NCI-H1048 (cell line): ENCODE data around the gene RGS6.
"Not testable (repeated sequence)": the region's sequence is repeated elsewhere in the genome, so short reads cannot be mapped to it uniquely, and the experiment has no call there.

Source experiments
- DNase-seq: peaks from one replicate; lab custom pipeline; 2025; lab: John Stamatoyannopoulos, UW

The RGS6 gene

DNA sequence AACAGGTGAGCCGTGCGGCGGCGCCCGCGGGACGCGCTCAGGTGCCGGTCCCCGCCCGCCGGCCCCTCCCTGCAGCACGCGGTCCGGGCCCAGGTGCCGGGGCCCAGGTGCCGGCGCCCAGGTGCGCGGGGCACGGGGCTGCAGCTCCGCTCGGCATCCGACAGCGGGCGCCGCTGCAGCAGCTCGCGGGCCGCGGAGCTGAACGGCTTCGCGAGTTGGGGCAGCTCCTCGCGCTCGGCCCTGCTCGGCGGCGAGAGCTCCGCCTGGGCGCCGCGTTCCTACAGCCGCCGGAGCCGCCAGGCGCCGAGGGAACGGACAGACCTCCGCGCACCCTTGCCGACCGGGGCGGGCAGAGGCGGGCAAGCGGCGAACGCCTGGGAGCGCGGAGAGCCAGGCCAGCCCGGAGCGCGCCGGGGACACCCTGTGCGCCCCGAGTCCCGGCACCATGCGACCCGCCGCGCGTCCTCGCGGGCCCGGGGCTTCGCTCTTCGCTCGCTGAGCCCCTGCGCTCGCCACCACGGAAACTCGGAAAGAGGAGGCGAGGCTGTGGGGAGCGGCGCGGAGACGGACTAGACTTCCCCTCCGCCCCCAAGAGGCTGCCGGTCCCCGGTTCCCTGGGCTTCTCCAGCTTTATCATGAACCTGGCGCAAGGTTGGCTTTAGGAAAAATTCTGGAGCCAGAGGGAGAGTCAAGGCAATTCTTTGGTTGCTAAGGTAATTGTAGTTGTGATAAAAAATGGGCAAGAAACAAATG is at the start of gene RGS6:
Gene RGS6 (plus strand): TSS at position 201 of the 753 bp plus-strand sequence.
- no peak for DNase-seq

DNA sequence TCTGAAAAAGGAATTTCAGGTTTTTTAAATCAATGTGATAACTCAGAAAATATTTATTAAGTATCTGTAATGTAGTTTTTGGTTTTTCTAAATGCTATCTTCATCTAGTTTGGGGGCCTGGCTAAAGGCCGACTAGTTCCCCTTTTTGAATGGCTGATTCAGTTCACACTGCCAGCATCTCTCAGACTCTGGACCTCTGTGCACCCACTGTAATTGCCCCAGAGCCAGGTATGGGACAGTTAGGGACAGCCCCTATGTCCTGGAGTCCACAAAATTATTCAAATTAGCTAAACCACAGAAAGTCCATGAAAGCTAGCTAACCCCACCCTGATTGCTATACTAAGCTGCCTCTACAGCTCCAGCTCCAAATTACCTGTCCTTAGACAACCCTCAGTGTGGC is 49.1 kb upstream of the RGS6 start:
- no peak for DNase-seq

DNA sequence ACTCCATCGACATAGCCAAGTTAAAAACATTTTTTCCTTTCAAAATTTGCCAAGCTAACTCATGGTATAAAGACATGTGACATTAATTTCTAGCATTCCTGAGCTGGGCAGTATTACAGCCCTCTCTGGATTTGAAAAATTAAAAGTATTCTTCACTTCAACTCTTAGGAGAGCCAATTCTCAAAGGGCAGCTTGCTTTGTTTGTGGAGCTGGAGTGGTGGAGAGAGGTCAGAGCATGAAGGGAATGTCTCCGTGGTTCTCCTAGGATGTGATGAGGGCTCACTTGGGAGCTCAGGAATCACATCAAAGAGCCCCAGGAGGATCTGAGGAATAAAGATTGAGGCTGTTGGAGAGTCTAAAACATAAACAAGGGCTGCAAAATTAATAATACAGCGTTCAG is 46.9 kb upstream of the RGS6 start:
- no peak for DNase-seq

DNA sequence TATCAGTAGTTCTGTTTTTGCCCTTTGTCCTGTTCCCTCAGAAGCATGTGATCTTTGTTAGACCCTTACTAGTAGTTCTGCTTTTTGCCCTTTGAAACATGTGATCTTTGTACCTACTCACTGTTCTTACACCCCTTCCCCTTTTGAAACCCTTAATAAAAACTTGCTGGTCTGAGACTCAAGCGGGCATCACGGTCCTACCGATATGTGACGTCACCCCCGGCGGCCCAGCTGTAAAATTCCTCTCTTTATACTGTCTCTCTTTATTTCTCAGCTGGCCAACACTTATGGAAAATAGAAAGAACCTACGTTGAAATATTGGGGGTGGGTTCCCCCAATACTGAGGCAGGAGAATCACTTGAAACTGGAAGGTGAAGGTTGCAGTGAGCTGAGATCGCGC is 44.4 kb upstream of the RGS6 start:
- not testable (repeated sequence) for DNase-seq

DNA sequence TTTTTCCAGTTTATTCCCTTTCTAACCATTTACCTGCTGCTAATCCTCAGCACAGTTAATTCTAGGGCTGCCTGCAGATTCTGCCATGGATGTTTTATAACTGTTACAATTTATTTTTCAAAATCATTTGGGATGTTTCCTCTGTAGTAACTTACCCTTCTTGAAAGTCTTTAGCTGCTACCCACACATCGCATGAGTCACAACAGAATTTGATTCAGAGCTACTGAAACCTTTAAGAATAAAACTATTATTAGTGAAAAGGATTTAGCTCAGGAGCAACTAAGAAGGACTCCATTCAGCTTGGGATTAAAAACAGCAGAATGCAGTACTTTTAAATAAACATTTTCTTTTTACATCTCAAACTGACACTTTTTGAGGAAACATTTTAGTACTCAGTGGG is 41.7 kb upstream of the RGS6 start:
- DNase-seq: no peak

DNA sequence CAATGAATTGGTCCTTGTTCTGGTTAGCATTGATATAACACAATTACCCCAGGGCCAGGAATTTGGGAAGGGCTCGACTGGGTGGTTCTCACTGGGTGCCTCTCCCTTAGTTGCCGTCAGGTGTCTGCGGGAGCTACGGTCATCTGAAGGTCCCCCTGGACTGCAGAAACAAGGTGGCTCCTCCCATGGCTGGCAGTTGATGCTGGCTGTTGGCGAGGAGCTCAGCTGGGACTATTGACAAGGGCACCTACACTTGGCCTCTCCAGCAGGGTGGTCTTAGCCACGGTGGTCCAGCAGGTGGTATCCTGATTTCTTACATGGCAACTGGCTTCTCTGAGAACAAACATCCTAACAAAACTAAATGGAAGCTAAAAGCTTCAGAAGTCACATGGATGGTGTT is 41.0 kb upstream of the RGS6 start:
- DNase-seq: no peak

DNA sequence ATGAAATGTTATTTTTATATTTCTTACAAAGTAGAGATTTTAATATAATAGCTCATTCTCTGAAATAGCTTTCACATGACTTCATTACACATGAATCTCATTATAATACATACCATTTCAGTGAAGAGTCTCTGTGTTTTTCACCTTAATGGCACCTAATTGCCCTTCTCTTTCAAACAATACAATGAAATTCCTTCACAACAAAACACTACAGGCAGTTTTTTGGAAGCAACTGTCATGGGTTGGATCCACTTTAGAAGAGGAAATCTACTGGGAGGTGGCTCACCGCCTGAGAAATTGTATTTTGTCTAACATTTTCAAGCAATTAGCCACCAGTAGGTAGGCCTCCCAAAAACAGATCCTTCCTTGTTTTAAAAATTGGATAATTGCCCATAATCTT is 40.3 kb upstream of the RGS6 start:
- no peak for DNase-seq

DNA sequence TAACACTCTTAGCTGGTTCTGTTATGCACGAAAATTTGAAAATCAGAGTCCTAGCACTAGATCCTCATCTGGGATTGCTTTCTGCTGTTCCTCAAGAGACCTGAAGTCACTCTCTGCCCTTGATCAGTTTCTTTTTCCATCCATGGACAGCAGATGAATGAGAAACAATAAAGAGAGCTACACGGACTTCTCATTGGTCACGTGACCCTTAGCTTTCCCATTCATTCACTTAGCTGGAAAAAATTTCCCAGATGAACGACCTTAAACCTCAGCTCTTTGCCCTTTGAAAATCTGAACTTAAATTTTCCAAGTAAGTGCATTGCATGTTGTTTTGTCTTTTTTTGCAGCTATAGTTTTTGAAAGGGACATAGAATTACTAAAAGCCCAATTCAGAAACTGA is 27.2 kb upstream of the RGS6 start:
- no peak for DNase-seq

DNA sequence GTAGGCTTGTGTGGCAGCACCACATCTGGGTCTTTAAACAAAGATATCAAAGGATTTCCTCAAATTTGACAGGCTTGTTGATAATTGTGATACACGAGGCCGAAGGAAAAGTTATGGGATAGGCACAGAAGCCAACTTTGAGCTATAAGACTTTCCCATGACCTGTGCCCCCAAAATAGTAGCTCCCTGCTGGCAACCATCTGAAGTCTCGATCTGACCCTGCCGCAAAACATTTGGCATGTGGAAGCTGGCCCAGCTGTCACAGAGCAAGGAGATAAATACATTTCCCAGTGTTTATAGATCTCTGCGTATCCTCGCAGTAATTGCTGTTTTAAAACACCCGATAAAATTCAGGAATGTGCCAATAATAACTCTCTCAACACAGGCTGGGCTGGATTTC is 26.4 kb upstream of the RGS6 start:
- DNase-seq: no peak

DNA sequence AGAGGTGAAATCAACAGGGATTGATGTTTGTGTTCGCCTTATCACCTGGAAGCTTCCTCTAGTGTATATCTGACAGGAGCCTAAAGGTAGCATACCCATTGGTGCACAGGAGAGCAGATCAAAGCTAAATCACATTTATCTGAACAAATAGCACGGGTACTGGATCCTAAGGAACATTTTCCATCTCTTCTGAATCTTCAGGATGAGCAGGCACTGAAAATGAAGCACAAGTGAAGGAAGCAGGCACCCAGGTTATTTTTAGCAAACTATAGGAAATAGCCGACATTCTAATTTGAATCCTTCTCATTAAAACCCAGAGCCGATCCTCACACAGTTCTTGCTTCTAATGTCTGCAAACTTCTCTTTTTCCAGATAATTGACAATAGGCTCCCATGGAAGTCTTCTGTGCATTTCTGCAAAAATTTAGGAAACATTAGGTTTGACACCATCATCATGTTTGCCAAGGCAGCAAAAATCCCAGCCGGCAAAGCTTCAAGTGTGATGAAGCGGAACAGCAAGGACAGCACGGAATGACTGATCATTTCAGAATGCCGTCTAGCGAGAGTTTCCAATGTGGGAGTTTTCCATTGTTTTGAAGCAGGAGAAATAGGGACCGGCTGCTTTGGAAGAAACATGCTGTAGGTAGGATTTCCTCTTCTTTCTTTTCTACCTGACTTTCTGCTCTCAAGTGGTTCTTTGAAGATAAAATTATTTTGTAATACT is 24.3 kb upstream of the RGS6 start:
- DNase-seq: no peak

DNA sequence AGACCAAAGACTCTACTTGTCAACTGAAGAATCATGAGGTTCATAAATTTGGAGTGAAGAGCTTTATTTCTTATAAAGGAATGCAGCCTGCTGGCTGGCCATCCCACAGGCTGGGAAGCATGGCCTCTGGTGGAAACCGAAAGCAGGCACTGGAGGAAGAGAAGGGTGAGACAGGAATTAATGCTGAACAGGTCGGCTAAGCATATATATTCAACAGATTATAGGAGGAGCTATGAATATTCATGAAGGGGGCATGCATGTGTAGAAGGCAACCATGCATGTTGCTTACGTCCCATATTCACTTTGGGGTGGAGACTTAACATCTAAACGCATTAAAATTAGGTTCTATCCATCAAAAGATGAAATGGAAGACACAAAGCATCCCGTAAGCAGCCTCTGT is 20.6 kb upstream of the RGS6 start:
- no peak for DNase-seq

DNA sequence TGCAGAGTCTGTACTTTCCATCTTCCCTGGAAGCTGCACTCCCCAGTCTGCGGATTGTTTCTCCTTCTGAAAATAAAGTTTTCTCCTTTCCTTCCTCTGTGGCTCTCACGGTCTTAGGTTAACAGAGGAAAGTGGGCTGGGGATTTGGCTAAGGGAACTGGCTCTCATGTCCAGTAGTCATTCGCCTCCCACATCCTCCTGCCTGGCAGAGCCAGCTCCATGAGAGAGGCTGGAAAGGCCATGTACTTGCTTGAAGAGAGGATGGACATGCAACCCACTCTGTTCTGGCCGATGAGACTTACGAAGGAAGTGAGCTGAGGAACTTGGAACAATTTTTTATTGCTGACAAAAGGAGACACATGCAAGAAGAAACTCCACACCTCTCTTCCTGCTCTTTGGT is 18.9 kb upstream of the RGS6 start:
- no peak for DNase-seq

DNA sequence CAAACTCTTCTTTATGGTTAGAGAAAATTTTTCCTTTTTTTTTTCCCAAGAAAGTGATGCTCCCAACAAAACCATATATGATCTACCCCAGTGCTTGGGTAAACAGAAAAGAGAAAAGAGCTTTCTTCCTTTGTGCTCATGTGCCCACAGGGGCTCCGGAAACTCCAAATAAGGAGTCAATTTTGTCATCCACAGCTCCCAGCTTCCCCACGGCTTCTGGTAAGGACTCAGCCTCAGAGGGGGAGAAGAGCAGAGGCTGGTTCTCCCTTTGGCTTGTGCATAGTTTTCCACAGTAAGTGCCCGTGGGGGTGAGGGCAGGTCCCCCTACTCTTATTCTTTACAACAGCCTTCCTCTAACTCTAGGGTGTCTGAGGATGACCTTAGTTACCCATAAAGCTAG is 13.3 kb upstream of the RGS6 start:
- DNase-seq: no peak

DNA sequence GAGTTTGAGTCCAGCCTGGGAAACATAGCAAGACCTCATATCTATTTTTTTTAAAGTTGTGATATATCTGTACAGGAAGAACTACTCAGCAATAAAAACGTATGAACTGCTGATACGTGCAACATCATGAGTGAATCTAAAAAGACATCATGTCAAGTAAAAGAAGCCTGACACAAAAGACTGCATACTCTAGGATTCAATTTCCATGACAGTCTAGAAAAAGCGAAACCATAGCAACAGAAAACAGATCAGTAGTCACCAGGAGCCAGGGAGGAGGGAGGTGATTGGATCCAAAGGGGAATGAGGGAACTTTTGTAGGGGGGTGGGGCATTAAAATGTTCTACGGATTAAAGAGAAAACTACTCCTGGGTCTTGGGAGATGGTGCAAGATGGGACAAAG is 8.7 kb upstream of the RGS6 start:
- DNase-seq: no peak

DNA sequence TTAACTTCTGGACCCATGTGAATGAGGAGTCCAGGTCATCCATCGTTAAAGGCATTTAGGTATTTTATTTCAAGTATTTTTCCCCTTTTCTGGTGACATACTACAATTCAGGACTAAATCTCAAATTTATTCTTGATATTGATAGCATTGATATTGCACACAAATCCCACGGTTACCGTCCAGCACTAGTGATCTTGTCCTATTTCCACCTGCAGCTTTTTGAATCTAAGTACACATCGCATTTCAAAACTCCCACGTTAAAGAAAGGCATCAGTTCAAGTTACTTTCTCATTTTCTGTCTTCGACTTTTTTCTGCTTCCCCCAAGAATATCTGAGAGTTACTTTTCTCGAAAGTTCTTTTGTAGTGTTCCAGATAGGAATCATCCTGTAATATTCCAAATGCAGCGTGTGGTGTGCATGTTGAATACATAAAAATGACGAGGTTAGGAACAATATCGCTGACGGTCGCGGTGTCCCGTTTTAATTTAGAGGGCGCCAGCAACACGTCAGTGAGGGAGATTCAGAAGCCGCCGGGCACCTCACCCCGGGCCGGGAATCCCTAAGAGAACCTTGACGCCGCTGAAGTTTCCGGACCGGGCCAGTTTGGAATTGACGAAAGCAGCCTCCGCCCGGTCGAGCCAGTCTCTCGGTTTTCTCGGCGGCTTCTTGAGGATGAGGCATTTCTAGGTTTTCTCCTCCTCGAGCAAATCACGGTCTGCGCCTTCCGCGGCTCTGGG is 569 bp upstream of the RGS6 start:
- DNase-seq: no peak

DNA sequence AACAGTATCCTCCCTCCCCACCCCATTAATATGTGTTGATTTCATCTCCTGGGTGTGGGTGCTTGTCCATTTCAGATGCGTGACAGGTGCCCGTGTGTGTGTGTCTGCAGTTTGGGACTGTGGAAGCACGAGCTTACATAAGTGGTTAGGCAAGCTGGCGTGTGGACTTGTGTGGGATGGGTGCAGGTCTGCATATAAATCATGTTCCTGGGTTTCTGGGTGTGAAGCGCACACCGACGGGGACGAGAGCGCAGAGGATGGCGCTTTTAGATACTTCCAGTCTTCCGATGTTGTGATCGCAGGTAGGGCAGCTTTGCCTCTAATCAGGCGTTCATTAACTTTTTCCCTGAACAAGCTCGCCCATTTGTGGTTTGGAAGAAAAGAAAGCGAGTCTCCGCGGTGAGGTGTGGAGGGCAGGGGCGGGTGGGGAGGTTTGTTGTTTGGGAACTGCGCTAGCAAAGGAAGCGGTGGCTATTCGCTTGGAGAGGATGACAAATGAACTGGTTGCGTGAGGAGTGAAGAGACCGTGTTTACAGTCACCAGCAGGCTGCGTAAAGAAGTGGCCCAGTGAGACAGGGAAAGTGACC is 865 bp downstream of the RGS6 start:
- no peak for DNase-seq

DNA sequence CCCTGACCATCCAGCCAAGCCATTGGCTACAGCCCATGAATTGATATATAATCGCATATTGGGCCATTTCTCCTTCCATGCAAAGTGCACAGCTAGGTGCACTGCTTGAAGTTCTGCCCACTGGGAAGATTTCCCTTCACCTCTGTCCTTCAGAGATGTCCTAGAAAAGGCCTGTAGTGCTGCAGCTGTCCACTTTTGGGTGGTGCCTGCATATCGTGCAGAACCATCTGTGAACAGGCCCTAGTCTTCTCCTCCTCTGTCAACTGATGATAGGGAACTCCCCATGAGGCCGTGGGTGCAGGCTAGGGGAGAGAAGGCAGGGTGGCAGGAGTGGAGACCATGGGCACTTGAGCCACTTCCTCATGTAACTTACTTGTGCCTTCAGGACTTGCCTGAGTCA is 6.0 kb downstream of the RGS6 start:
- not testable (repeated sequence) for DNase-seq

DNA sequence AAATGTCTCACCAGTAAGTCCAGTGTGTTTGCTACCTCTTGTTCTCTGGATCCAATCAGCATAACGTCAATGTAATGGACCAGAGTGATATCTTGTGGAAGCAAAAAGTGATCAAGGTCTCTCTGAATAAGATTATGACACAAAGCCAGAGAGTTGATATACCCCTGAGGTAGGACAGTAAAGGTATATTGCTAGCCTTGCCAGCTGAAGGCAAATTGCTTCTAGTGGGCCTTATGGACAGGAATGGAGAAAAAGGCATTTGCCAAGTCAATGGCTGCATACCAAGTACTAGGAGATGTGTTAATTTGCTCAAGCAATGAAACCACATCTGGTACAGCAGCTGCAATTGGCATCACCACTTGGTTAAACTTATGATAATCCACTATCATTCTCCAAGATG is 7.1 kb downstream of the RGS6 start:
- DNase-seq: not testable (repeated sequence)

DNA sequence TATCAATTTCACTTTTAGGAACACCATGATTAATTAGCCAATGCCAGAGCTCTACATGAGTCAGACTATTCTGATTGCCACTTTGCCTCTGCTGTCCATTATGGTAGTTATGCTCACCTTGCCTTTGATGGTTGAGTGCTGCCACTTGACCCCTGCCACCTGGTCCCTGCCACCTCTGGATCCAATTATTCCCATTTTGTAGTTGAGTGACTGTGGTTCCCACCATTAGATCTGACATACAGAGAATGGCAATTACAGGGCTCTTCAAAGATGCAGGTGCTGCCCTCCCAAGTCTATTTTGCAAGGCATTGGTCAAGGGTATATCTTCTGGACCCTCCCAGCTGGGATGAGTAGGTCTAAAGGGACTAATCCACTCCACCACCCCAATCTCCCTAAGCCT is 8.3 kb downstream of the RGS6 start:
- not testable (repeated sequence) for DNase-seq

DNA sequence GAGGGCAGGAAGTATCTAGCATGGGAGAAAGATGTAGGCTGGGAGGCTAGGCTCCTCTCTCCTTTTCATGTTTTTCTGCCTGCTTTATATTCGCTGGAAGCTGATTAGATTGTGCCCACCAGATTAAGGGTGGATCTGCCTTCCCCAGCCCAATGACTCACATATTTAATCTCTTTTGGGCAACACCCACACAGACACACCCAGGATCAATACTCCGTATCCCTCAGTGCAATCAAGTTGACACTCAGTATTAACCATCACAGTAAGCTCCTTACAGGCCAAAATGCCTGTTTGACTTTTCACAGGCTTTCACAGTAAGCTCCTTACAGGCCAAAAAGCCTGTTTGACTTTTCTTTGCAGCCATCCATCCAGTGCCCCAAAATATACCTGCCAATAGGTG is 9.4 kb downstream of the RGS6 start:
- not testable (repeated sequence) for DNase-seq

DNA sequence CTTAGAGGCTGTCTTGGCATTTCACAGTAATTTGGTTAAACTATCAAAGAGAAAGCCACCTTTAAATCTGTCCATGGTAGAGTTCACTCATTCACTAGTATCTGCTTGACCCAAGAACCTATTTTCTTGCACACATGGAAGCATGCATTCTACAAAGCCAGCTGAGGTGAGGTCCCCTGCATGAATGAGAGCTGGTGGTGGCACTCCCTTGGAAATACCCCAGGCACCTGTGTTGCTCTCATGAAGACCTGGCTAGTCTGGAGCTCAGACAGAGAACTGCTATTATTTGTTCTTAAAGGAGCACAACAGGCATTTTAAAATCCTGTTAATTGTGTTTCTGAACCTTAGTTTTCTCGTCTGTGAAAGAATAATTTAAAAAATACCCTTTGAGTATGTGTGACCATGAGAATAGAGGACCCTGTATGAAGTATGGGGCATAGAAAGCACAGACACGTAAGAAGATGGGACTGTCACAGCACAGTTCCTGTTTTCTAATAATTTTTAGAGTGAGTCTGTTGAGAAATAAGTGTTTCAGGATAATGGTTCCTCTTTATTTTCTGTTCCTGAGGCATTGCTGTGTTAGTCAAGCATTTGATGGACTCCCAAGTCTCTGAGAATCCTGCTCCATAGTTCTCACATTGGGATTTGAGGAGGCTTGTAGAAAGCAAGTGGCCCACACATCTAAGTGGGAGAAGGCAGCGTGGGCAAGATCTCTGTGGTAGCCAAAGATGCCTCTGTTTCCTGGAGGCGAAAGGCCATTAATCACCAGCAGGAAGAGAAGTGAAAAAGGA is 10.9 kb downstream of the RGS6 start:
- DNase-seq: no peak

DNA sequence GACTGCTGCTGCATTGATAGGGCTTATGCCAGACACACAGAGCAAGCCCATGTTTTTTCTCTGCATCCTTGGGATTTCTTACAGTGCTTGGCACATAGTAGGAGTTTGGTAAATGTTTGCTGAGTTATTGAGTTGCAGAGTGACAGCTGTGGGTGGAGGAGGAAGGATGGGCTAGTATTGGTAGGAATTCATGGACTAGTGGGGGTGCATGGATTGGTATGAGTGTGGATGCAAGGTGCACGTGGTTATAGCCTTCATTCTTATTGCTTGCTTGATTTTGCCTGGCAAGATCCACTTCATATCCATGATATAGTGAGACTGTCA is 11.4 kb downstream of the RGS6 start:
- DNase-seq: no peak
